Neural progenitor cell (in vitro differentiated cells): ENCODE data around the gene PUS10. TPM values are rescaled to one million over a fixed set of nuclear protein-coding genes. Genes with fewer than 3 reads are reported as not detected.

Experiments
- DNase-seq: peaks from one replicate; pipeline ENCODE4 v3.0.0-alpha.2; 2016; ENCODE audit warnings: low spot score
- H2AFZ ChIP-seq: fragments of 200-600 bp; sonication (generic); replicated peaks from 2 replicates; pipeline ENCODE4 v1.6.1; 2016; ENCODE audit warnings: antibody characterized with exemption
- H3F3A ChIP-seq: fragments of 200-600 bp; sonication (generic); 2 replicates; pipeline ENCODE4 v1.6.1; 2016; ENCODE audit warnings: antibody characterized with exemption, low read depth
- H3K27ac ChIP-seq: fragments of 200-600 bp; sonication (generic); 2 replicates; pipeline ENCODE4 v1.5.1; 2016; ENCODE audit warnings: mild to moderate bottlenecking
- H3K27me3 ChIP-seq: fragments of 200-600 bp; sonication (generic); 2 replicates; pipeline ENCODE4 v1.6.1; 2016; ENCODE audit warnings: mild to moderate bottlenecking, moderate library complexity
- H3K36me3 ChIP-seq: fragments of 200-600 bp; sonication (generic); 2 replicates; pipeline ENCODE4 v1.5.1; 2016
- H3K4me1 ChIP-seq: fragments of 200-600 bp; sonication (generic); 2 replicates; pipeline ENCODE4 v1.6.1; 2016; ENCODE audit warnings: mixed run types
- H3K4me2 ChIP-seq: fragments of 200-600 bp; sonication (generic); 2 replicates; pipeline ENCODE4 v1.6.1; 2016
- H3K4me3 ChIP-seq: fragments of 200-600 bp; sonication (generic); 2 replicates; pipeline ENCODE4 v1.5.1; 2016
- H3K79me2 ChIP-seq: fragments of 200-600 bp; sonication (generic); 2 replicates; pipeline ENCODE4 v1.6.1; 2016; ENCODE audit warnings: low read depth
- H3K9ac ChIP-seq: fragments of 200-600 bp; sonication (generic); 2 replicates; pipeline ENCODE4 v1.6.1; 2016
- H3K9me3 ChIP-seq: fragments of 200-600 bp; sonication (generic); 2 replicates; pipeline ENCODE4 v1.5.1; 2016; ENCODE audit warnings: low read depth
- H4K20me1 ChIP-seq: fragments of 200-600 bp; sonication (generic); 2 replicates; pipeline ENCODE4 v1.6.1; 2016; ENCODE audit warnings: low read depth
- H3K27ac Mint-ChIP-seq: 3 replicates; pipeline ENCODE4 v1.8.0; 2021; ENCODE audit warnings: mixed read lengths
- H3K27me3 Mint-ChIP-seq: 2 replicates; pipeline ENCODE4 v1.8.0; 2022; ENCODE audit warnings: low read depth, mild to moderate bottlenecking, inconsistent platforms, moderate library complexity, mixed read lengths; ENCODE audit not compliant: insufficient read depth
- H3K36me3 Mint-ChIP-seq: 3 replicates; pipeline ENCODE4 v1.8.0; 2021; ENCODE audit warnings: mixed read lengths
- H3K4me1 Mint-ChIP-seq: 3 replicates; pipeline ENCODE4 v1.8.0; 2021; ENCODE audit warnings: mixed read lengths
- H3K4me3 Mint-ChIP-seq: 3 replicates; pipeline ENCODE4 v1.8.0; 2021; ENCODE audit warnings: mild to moderate bottlenecking, moderate library complexity, mixed read lengths
- H3K9me3 Mint-ChIP-seq: 3 replicates; pipeline ENCODE4 v1.8.0; 2020; ENCODE audit warnings: mixed read lengths
- EZH2 ChIP-seq: fragments of 200-600 bp; sonication (generic); IDR thresholded peaks from 2 replicates; pipeline ENCODE4 v1.6.1; 2017; ENCODE audit warnings: antibody characterized with exemption, mild to moderate bottlenecking, moderate library complexity
- EZH2phosphoT487 ChIP-seq: fragments of 200-600 bp; sonication (generic); IDR thresholded peaks from 2 replicates; pipeline ENCODE4 v1.6.1; 2017; ENCODE audit warnings: antibody characterized with exemption
- total RNA-seq: library from RNA; depleted of rRNA; stranded (reverse); fragments of >200 nt; gene quantifications from 2 replicates; pipeline ENCODE4 v1.2.3, GENCODE V29; 2015; ENCODE audit warnings: low replicate concordance
- TF ChIP-seq, protein P1 (sequence below): fragments of 200-600 bp; sonication (generic); IDR thresholded peaks from 2 replicates; pipeline ENCODE4 v1.5.1; 2017; ENCODE audit warnings: antibody characterized with exemption, mild to moderate bottlenecking

Gene PUS10
- total RNA-seq, 1 donor from 2014 or later = 11.3 TPM

DNA sequence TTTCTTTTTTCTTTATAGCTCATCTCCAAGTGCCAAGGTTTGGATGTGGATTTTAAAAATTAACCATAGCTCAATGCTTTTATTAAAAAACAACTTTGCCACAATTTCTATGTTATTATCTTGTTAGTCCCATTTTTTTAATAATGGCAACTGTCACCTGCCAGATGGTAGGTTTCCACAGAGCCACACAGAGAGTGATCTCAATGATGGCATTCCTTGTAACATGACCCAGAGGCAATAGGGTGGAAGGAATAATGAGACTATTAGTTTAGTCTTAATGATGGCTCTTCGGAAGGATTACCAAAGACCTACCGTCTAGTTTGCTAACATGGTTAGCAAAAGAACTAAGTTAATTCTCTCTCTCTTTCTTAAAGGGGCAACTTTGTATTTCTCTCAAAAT, 72.7 kb downstream of the PUS10 start:
- TF ChIP-seq, protein P1, sequence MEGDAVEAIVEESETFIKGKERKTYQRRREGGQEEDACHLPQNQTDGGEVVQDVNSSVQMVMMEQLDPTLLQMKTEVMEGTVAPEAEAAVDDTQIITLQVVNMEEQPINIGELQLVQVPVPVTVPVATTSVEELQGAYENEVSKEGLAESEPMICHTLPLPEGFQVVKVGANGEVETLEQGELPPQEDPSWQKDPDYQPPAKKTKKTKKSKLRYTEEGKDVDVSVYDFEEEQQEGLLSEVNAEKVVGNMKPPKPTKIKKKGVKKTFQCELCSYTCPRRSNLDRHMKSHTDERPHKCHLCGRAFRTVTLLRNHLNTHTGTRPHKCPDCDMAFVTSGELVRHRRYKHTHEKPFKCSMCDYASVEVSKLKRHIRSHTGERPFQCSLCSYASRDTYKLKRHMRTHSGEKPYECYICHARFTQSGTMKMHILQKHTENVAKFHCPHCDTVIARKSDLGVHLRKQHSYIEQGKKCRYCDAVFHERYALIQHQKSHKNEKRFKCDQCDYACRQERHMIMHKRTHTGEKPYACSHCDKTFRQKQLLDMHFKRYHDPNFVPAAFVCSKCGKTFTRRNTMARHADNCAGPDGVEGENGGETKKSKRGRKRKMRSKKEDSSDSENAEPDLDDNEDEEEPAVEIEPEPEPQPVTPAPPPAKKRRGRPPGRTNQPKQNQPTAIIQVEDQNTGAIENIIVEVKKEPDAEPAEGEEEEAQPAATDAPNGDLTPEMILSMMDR = no peak
- no peak for TF ChIP-seq EZH2
- no peak for TF ChIP-seq EZH2phosphoT487
- Histone ChIP-seq H3K4me3 (no peak overlapping the region), H2AFZ (no peak overlapping the region), H3K36me3 (no peaks in the 10 kb centered on the region), H3K79me2 (no peaks in the 10 kb centered on the region), H3F3A (no peaks in the 10 kb centered on the region), H4K20me1 (no peaks in the 10 kb centered on the region), H3K4me2 (peak overlapping the region; percentile 5), H3K9ac (no peak overlapping the region), H3K27ac (no peak overlapping the region), H3K9me3 (no peaks in the 10 kb centered on the region), H3K27me3 (no peaks in the 10 kb centered on the region), H3K4me1 (peaks cover 10% of the 10 kb centered on the region)
- Mint-ChIP-seq H3K27ac (no peak overlapping the region), H3K36me3 (peaks cover 8% of the 10 kb centered on the region), H3K4me1 (no peaks in the 10 kb centered on the region), H3K4me3 (no peak overlapping the region), H3K9me3 (peaks cover 4% of the 10 kb centered on the region), H3K27me3 (peaks cover 2% of the 10 kb centered on the region)
- DNase-seq = peak; percentile 31

DNA sequence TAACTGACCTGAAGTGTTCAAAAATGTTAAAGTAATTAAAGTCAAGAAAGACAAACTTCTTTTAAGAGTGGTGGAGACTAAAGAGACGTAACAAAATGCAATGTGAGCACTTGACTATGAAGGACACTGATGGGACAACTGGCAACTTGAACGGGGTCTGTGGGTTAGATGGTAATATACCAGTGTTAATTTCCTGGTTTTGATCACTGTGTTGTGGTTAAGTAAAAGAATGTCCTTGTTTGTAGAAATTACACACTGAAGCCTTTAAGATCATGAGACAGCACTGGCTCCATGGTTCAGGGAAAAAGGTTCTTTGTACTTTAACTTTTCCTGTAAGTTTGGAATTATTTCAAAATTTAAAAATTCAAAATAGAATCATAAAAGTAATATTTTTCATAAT, 78.4 kb downstream of the PUS10 start:
- Histone ChIP-seq H3K4me2 (no peak overlapping the region), H3K4me1 (no peaks in the 10 kb centered on the region), H3K27ac (no peak overlapping the region), H3K36me3 (no peaks in the 10 kb centered on the region), H3K9me3 (no peaks in the 10 kb centered on the region), H3K4me3 (no peak overlapping the region), H4K20me1 (no peaks in the 10 kb centered on the region), H3F3A (no peaks in the 10 kb centered on the region), H2AFZ (no peak overlapping the region), H3K27me3 (no peaks in the 10 kb centered on the region), H3K79me2 (no peaks in the 10 kb centered on the region), H3K9ac (no peak overlapping the region)
- no peak overlapping the region for H3K27ac Mint-ChIP-seq
- no peaks in the 10 kb centered on the region for H3K9me3 Mint-ChIP-seq
- peaks cover 2% of the 10 kb centered on the region for H3K27me3 Mint-ChIP-seq
- no peak for DNase-seq
- no peaks in the 10 kb centered on the region for H3K4me1 Mint-ChIP-seq
- no peaks in the 10 kb centered on the region for H3K36me3 Mint-ChIP-seq
- H3K4me3 Mint-ChIP-seq = no peak overlapping the region
- TF ChIP-seq EZH2phosphoT487 (no peak), EZH2 (no peak)
- TF ChIP-seq, protein P1 = no peak

DNA sequence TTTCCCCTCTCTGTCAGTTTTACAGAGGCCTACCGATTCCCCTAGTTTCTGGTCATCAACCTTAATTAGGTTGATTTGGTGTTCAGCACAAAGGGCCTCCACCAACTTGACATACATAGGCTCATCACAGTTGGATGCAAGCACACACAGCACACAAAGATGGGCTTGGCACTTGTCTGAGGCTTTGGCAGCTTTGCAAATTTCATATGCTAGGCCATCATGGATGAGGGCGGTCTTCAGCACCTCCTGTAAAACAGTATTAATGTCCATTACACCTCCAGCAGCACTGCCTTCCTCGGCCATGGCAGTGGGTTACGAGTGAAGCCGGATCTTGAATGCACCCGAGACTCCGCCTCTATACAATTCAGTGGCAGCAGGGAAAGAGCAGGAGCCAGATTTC, 79.8 kb downstream of the PUS10 start:
- no peak overlapping the region for H3K4me2 ChIP-seq
- no peak overlapping the region for H3K27ac ChIP-seq
- no peaks in the 10 kb centered on the region for H3K36me3 ChIP-seq
- Mint-ChIP-seq H3K4me1 (no peaks in the 10 kb centered on the region), H3K9me3 (no peaks in the 10 kb centered on the region), H3K27ac (no peak overlapping the region), H3K36me3 (no peaks in the 10 kb centered on the region), H3K27me3 (peaks cover 2% of the 10 kb centered on the region), H3K4me3 (no peak overlapping the region)
- no peaks in the 10 kb centered on the region for H4K20me1 ChIP-seq
- H3K4me1 ChIP-seq = no peaks in the 10 kb centered on the region
- TF ChIP-seq, protein P1 = no peak
- TF ChIP-seq EZH2phosphoT487 (no peak), EZH2 (no peak)
- no peaks in the 10 kb centered on the region for H3F3A ChIP-seq
- no peak overlapping the region for H3K4me3 ChIP-seq
- H3K79me2 ChIP-seq = no peaks in the 10 kb centered on the region
- H3K27me3 ChIP-seq = no peaks in the 10 kb centered on the region
- no peak for DNase-seq
- no peak overlapping the region for H3K9ac ChIP-seq
- no peak overlapping the region for H2AFZ ChIP-seq
- no peaks in the 10 kb centered on the region for H3K9me3 ChIP-seq
